Measurements from ENCODE around the gene SRSF2.

DNA sequence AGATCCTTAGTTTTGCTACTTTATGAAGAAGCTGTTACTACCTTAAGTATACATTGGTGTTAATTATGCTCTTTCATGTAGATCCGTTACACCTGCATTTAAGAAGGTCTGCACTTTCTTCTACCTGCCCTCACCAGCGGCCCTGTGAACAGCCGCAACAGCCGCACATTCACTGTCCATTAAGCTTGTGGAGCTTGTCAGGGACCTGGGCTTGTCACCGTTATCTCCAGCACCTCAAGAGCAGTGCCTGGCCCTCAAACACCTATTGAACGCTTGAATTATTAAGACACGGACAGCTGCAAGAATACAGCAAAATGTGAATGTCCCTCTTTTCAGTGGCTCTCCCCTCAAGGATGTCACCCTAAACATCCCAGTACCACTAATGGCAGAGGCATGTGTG is 23.4 kb downstream of the SRSF2 start:
- TF ChIP-seq POLR2AphosphoS5 (IDR thresholded peaks at IDR 0.05; ENCODE audit: low read depth, low read length) (no peak), TAF1 (IDR thresholded peaks at IDR 0.05; ENCODE audit: borderline replicate concordance, low read depth, low read length) (no peak)
